RWPE2 (cell line): Measurements from ENCODE around the gene KCTD8.

Experiments used
- ATAC-seq: fragments of 200-7000 bp; cut with Tn5 transposase; 3 replicates; pipeline ENCODE4 v1.9.1; 2021; ENCODE audit warnings: low read depth
- DNase-seq: peaks from one replicate; pipeline ENCODE4 v3.0.0-alpha.2; 2020; ENCODE audit warnings: low spot score
- H3K27ac ChIP-seq: fragments of 450-650 bp; 2 replicates; pipeline ENCODE4 v1.5.1; 2017; ENCODE audit warnings: mild to moderate bottlenecking; ENCODE audit not compliant: poor library complexity, severe bottlenecking
- H3K27me3 ChIP-seq: fragments of 250-450 bp; sonication (Bioruptor Pico); 2 replicates; pipeline ENCODE4 v1.5.1; 2021; ENCODE audit warnings: mild to moderate bottlenecking, moderate library complexity; ENCODE audit not compliant: insufficient read depth, poor library complexity, severe bottlenecking
- H3K36me3 ChIP-seq: fragments of 250-450 bp; sonication (Bioruptor Pico); 2 replicates; pipeline ENCODE4 v1.5.1; 2020; ENCODE audit warnings: low read depth, mild to moderate bottlenecking, moderate library complexity
- H3K4me1 ChIP-seq: fragments of 250-450 bp; sonication (Bioruptor Pico); 2 replicates; pipeline ENCODE4 v1.5.1; 2021; ENCODE audit warnings: mild to moderate bottlenecking, moderate library complexity; ENCODE audit not compliant: insufficient read depth, poor library complexity, severe bottlenecking
- H3K4me3 ChIP-seq: fragments of 250-450 bp; sonication (Bioruptor Pico); 2 replicates; pipeline ENCODE4 v1.5.1; 2021; ENCODE audit warnings: mild to moderate bottlenecking, moderate library complexity; ENCODE audit not compliant: severe bottlenecking
- H3K9me3 ChIP-seq: fragments of 250-450 bp; sonication (Bioruptor Pico); 2 replicates; pipeline ENCODE4 v1.5.1; 2021; ENCODE audit warnings: mild to moderate bottlenecking, moderate library complexity; ENCODE audit not compliant: severe bottlenecking
- CTCF ChIP-seq: fragments of 450-650 bp; IDR thresholded peaks from one replicate; pipeline ENCODE4 v1.5.1; 2017; ENCODE audit warnings: mild to moderate bottlenecking, moderate library complexity; ENCODE audit not compliant: poor library complexity, severe bottlenecking

The KCTD8 gene

GRCh38 chr4:44162538-44163270, 285.9 kb downstream of the KCTD8 start:
- no peaks in the 10 kb centered on the region for H3K27me3 ChIP-seq
- peaks cover 22% of the 10 kb centered on the region for H3K4me1 ChIP-seq
- DNase-seq (no peak), ATAC-seq (no peak)
- H3K36me3 ChIP-seq = no peaks in the 10 kb centered on the region
- H3K27ac ChIP-seq = no peak overlapping the region
- H3K9me3 ChIP-seq = no peaks in the 10 kb centered on the region
- no peak for TF ChIP-seq CTCF
- no peak overlapping the region for H3K4me3 ChIP-seq

- no peak for DNase-seq
- H3K4me1 ChIP-seq = peaks cover 29% of the 10 kb centered on the region
- no peaks in the 10 kb centered on the region for H3K9me3 ChIP-seq
- no peaks in the 10 kb centered on the region for H3K36me3 ChIP-seq
- no peaks in the 10 kb centered on the region for H3K27me3 ChIP-seq
- ATAC-seq = no peak
- H3K4me3 ChIP-seq = no peak overlapping the region
- TF ChIP-seq CTCF = no peak
- peak overlapping the region; percentile 51 for H3K27ac ChIP-seq
These were observed 286.9 kb downstream of the KCTD8 start for GRCh38 chr4:44161756-44162155.

GRCh38 chr4:44160776-44161367, 287.7 kb downstream of the KCTD8 start:
- peak; percentile 70 for ATAC-seq

GRCh38 chr4:44159991-44160390, 288.6 kb downstream of the KCTD8 start:
- ATAC-seq = no peak
- Histone ChIP-seq H3K4me1 (peaks cover 29% of the 10 kb centered on the region), H3K4me3 (no peak overlapping the region), H3K27ac (peak overlapping the region; percentile 51), H3K36me3 (no peaks in the 10 kb centered on the region), H3K9me3 (no peaks in the 10 kb centered on the region), H3K27me3 (no peaks in the 10 kb centered on the region)
- TF ChIP-seq CTCF = no peak
- no peak for DNase-seq

More at GRCh38 chr4:44160776-44161367, 287.7 kb downstream of the KCTD8 start:
- TF ChIP-seq CTCF = no peak
- Histone ChIP-seq H3K27ac (peak overlapping the region; percentile 51), H3K4me3 (no peak overlapping the region), H3K4me1 (peaks cover 29% of the 10 kb centered on the region), H3K9me3 (no peaks in the 10 kb centered on the region), H3K27me3 (no peaks in the 10 kb centered on the region), H3K36me3 (no peaks in the 10 kb centered on the region)
- DNase-seq = no peak
